B cell (primary cell): ENCODE measurements around the gene CLASP2. TPM values are rescaled to one million over a fixed set of nuclear protein-coding genes. Genes with fewer than 3 reads are reported as not detected.

Experiments used
- ATAC-seq: fragments of 200-7000 bp; cut with Tn5 transposase; one replicate; pipeline ENCODE4 v1.10.0; 2021; ENCODE audit warnings: low read depth, mild to moderate bottlenecking, moderate number of reproducible peaks, moderate library complexity
- CTCF ChIA-PET: fragments of 350-600 bp; sonication (Branson Sonifier 250); formaldehyde crosslinking; loops from one replicate; lab custom pipeline; 2021; ENCODE audit warnings: antibody characterized with exemption, inconsistent platforms; lab: Charles Lee
- POLR2A ChIA-PET: fragments of 350-600 bp; sonication (Branson Sonifier 250); formaldehyde crosslinking; loops from one replicate; lab custom pipeline; 2021; ENCODE audit warnings: antibody characterized with exemption; lab: Charles Lee
- DNase-seq: peaks from one replicate; pipeline ENCODE4 v3.0.0; 2013
- H2AFZ ChIP-seq: 2 replicates; pipeline ENCODE4 v1.6.1; 2012; ENCODE audit warnings: mild to moderate bottlenecking, low read depth, low read length; ENCODE audit not compliant: insufficient read depth, poor library complexity, severe bottlenecking
- H3K27ac ChIP-seq, 2 donors: 1 replicate in 1 of 2; 2 replicates in 1 of 2; pipeline ENCODE4 v1.5.1; 2012 to 2013; ENCODE audit warnings: low read length in 2 of 2, mild to moderate bottlenecking in 2 of 2, moderate library complexity in 1 of 2
- H3K27me3 ChIP-seq, 4 experiments: fragments of 200-600 bp in 1 of 4; sonication (generic) in 1 of 4; replicated peaks in 1 of 4; 1 replicate in 2 of 4; 2 replicates in 2 of 4; pipeline versions ENCODE4 v1.6.1 to v1.7.0; 2013 to 2016; ENCODE audit warnings: low read length in 3 of 4, mild to moderate bottlenecking in 2 of 4, mixed read lengths in 1 of 4, moderate library complexity in 1 of 4; ENCODE audit not compliant: insufficient read depth in 4 of 4, control insufficient read depth in 3 of 4; ENCODE audit errors: control extremely low read depth in 1 of 4
- H3K36me3 ChIP-seq, 2 experiments: replicated peaks in 1 of 2; 1 replicate in 1 of 2; 2 replicates in 1 of 2; pipeline versions ENCODE4 v1.6.1 to v1.7.1; 2013; ENCODE audit warnings: low read length in 1 of 2; ENCODE audit not compliant: insufficient read depth in 2 of 2, control insufficient read depth in 1 of 2; ENCODE audit errors: control extremely low read depth in 1 of 2, extremely low read depth in 1 of 2
- H3K4me1 ChIP-seq, 2 donors: fragments of 200-600 bp in 1 of 2; sonication (generic) in 1 of 2; 1 replicate in 1 of 2; 2 replicates in 1 of 2; pipeline versions ENCODE4 v1.5.1 to v1.6.1; 2013 to 2017; ENCODE audit warnings: low read length in 2 of 2; ENCODE audit not compliant: control insufficient read depth in 2 of 2, insufficient read depth in 2 of 2
- H3K4me2 ChIP-seq: replicated peaks from 2 replicates; pipeline ENCODE3; 2012; ENCODE audit warnings: mild to moderate bottlenecking, low read depth, low read length; ENCODE audit not compliant: poor library complexity, severe bottlenecking
- H3K4me3 ChIP-seq, 5 experiments: fragments of 200-600 bp in 1 of 5; sonication (generic) in 1 of 5; 1 replicate in 3 of 5; 2 replicates in 2 of 5; pipeline versions ENCODE4 v1.5.1 to v1.7.0; 2011 to 2016; ENCODE audit warnings: low read length in 4 of 5, mild to moderate bottlenecking in 4 of 5, low read depth in 2 of 5, control low read depth in 1 of 5, moderate library complexity in 1 of 5; ENCODE audit not compliant: insufficient read depth in 1 of 5; ENCODE audit errors: control extremely low read depth in 1 of 5, extremely low read depth in 1 of 5
- H3K79me2 ChIP-seq: fragments of 200-600 bp; sonication (generic); one replicate; pipeline ENCODE4 v1.6.0; 2016; ENCODE audit warnings: low read length; ENCODE audit not compliant: control insufficient read depth, insufficient read depth
- H3K9ac ChIP-seq: fragments of 200-600 bp; sonication (generic); 2 replicates; pipeline ENCODE4 v1.6.1; 2017; ENCODE audit warnings: mild to moderate bottlenecking, low read length, moderate library complexity
- H3K9me3 ChIP-seq, 3 donors: one replicate each; pipeline versions ENCODE4 v1.6.1 to v1.7.1; 2013; ENCODE audit warnings: low read length in 2 of 3; ENCODE audit not compliant: control insufficient read depth in 2 of 3, insufficient read depth in 1 of 3; ENCODE audit errors: control extremely low read depth in 1 of 3
- H4K20me1 ChIP-seq: 2 replicates; pipeline ENCODE4 v1.6.0; 2012; ENCODE audit warnings: mild to moderate bottlenecking, low read length; ENCODE audit not compliant: insufficient read depth, control insufficient read depth, poor library complexity, severe bottlenecking
- H3K27ac Mint-ChIP-seq: one replicate; pipeline ENCODE4 v1.8.0; 2021; ENCODE audit warnings: mixed read lengths
- H3K27me3 Mint-ChIP-seq: one replicate; pipeline ENCODE4 v1.8.0; 2021; ENCODE audit warnings: mixed read lengths
- H3K4me1 Mint-ChIP-seq: one replicate; pipeline ENCODE4 v1.8.0; 2021; ENCODE audit warnings: mixed read lengths
- H3K4me3 Mint-ChIP-seq: one replicate; pipeline ENCODE4 v1.8.0; 2021; ENCODE audit warnings: mixed read lengths
- H3K9me3 Mint-ChIP-seq: one replicate; pipeline ENCODE4 v1.8.0; 2022; ENCODE audit warnings: mixed read lengths; ENCODE audit not compliant: insufficient read depth
- EZH2 ChIP-seq: IDR thresholded peaks from 2 replicates; pipeline ENCODE4 v1.6.1; 2012; ENCODE audit warnings: borderline replicate concordance, low read depth, mild to moderate bottlenecking, moderate library complexity, low read length; ENCODE audit not compliant: insufficient read depth, poor library complexity, severe bottlenecking
- WGBS: methylation state at CpG from one replicate; pipeline ENCODE4 v1.1.5; 2013; ENCODE audit warnings: missing lambda C conversion rate; ENCODE audit not compliant: insufficient coverage; 5-methylcytosine and 5-hydroxymethylcytosine counted together
- intact Hi-C: fragments of 100-400 bp; cut with micrococcal nuclease; formaldehyde crosslinking; loops from one replicate; pipeline ENCODE4 v1.10.0; 2022
- polyA plus RNA-seq: library from polyadenylated mRNA; depleted of rRNA; stranded (reverse); fragments of >200 nt; gene quantifications from 2 replicates; pipeline ENCODE4 v1.2.3, GENCODE V29; 2012
- total RNA-seq, 2 donors: library from RNA; stranded (reverse); fragments of 120-200 nt in 1 of 2; gene quantifications; 1 replicate in 1 of 2; 2 replicates in 1 of 2; pipeline versions ENCODE4 v1.2.3 to v1.2.4, GENCODE V29; 2013 to 2022
- TF ChIP-seq, protein P1 (sequence below): fragments of 200-600 bp; IDR thresholded peaks from one replicate; pipeline ENCODE4 v1.8.0; 2022; ENCODE audit warnings: antibody characterized with exemption, mild to moderate bottlenecking

CLASP2 gene
- total and polyA plus RNA-seq, 2 donors (not counting 1 experiment from before 2014, with no cell fraction given): 10.7 to 109 TPM

DNA sequence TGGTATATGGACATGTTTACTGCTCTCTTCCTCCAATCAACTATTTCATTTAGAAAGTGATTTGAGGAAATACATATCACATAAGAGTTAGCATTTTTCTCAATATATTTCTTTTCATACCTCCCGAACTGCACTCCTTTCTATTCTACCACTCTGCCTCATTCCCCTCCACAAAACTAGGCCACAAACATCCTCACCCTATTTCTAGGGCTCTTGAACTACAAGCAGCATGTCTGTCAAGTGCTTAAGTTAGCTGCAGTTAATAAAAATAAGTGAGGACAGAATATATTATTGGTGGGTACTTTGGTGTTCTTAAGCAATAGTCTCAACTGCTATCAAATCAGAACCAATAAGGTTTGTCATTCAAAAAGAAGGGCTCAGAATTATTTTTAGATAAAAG is 125.1 kb downstream of the CLASP2 start:
- no peak for TF ChIP-seq EZH2
- TF ChIP-seq, protein P1, sequence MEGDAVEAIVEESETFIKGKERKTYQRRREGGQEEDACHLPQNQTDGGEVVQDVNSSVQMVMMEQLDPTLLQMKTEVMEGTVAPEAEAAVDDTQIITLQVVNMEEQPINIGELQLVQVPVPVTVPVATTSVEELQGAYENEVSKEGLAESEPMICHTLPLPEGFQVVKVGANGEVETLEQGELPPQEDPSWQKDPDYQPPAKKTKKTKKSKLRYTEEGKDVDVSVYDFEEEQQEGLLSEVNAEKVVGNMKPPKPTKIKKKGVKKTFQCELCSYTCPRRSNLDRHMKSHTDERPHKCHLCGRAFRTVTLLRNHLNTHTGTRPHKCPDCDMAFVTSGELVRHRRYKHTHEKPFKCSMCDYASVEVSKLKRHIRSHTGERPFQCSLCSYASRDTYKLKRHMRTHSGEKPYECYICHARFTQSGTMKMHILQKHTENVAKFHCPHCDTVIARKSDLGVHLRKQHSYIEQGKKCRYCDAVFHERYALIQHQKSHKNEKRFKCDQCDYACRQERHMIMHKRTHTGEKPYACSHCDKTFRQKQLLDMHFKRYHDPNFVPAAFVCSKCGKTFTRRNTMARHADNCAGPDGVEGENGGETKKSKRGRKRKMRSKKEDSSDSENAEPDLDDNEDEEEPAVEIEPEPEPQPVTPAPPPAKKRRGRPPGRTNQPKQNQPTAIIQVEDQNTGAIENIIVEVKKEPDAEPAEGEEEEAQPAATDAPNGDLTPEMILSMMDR: no peak
- Histone ChIP-seq H3K79me2 (no peaks in the 10 kb centered on the region), H3K4me2 (no peak overlapping the region), H3K4me3 (no peak overlapping the region), H3K9ac (no peak overlapping the region), H3K27ac (no peak overlapping the region), H2AFZ (no peak overlapping the region), H3K27me3 (no peaks in the 10 kb centered on the region), H4K20me1 (no peaks in the 10 kb centered on the region), H3K9me3 (no peaks in the 10 kb centered on the region), H3K4me1 (no peaks in the 10 kb centered on the region), H3K36me3 (peaks cover 0 to 31% of the 10 kb centered on the region in 2 experiments)
- DNase-seq (no peak), ATAC-seq (no peak)
- Mint-ChIP-seq H3K27ac (no peak overlapping the region), H3K4me1 (no peaks in the 10 kb centered on the region), H3K9me3 (no peaks in the 10 kb centered on the region), H3K4me3 (no peak overlapping the region), H3K27me3 (no peaks in the 10 kb centered on the region)
- POLR2A ChIA-PET: no interaction called here
- WGBS: no CpG with 5 or more reads among the region's 1 CpG
- CTCF ChIA-PET: no interaction called here
- intact Hi-C loops: no loop called here

DNA sequence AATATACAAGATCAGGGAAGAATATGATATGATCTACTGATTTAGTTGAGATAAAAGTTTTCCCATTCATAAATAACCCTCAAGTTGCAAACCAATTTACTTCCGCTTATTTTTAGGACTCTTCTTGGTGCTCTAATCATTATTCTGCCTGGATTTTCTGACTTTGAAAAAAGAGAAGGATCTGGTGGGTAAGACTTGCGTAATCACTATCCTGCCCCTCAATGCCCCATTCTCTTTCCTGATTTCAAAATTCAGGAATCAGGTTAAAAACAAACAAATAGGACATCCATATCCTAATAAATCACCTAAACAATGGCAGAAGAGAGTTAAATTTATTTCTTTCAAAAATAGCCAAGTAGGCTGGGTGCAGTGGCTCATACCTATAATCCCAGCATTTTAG is 127.5 kb downstream of the CLASP2 start:
- Histone ChIP-seq H3K27me3 (no peaks in the 10 kb centered on the region), H3K4me3 (no peak overlapping the region), H4K20me1 (no peaks in the 10 kb centered on the region), H3K36me3 (peaks cover 0 to 39% of the 10 kb centered on the region in 2 experiments), H2AFZ (no peak overlapping the region), H3K9me3 (no peaks in the 10 kb centered on the region), H3K27ac (no peak overlapping the region), H3K9ac (no peak overlapping the region), H3K79me2 (no peaks in the 10 kb centered on the region), H3K4me2 (no peak overlapping the region), H3K4me1 (no peaks in the 10 kb centered on the region)
- TF ChIP-seq, protein P1: no peak
- no peak for TF ChIP-seq EZH2
- DNase-seq (no peak), ATAC-seq (no peak)
- intact Hi-C loops: no loop called here
- no CpG with 5 or more reads among the region's 2 CpGs for WGBS
- POLR2A ChIA-PET: no interaction called here
- Mint-ChIP-seq H3K4me1 (no peaks in the 10 kb centered on the region), H3K27me3 (no peaks in the 10 kb centered on the region), H3K27ac (no peak overlapping the region), H3K4me3 (no peak overlapping the region), H3K9me3 (no peaks in the 10 kb centered on the region)
- CTCF ChIA-PET: no interaction called here
